BLaER1 treated with 17β-estradiol and CSF1 and Interleukin-3, amounts not matched to agents 10 nM and 100 nM (cell line): ENCODE measurements around the gene PFDN1.

Source experiments
- H3K27ac ChIP-seq, 11 experiments: shearing (Covaris generic); formaldehyde crosslinking; 2 replicates each; pipeline ENCODE4 v1.8.1; 2022
- H3K27me3 ChIP-seq, 11 experiments: shearing (Covaris generic); formaldehyde crosslinking; 2 replicates each; pipeline ENCODE4 v1.8.1; 2022
- H3K36me3 ChIP-seq, 11 experiments: shearing (Covaris generic); formaldehyde crosslinking; 2 replicates each; pipeline ENCODE4 v1.8.1; 2022
- H3K4me1 ChIP-seq, 10 experiments: shearing (Covaris generic); formaldehyde crosslinking; 2 replicates each; pipeline ENCODE4 v1.8.1; 2022
- H3K4me2 ChIP-seq, 11 experiments: shearing (Covaris generic); formaldehyde crosslinking; 2 replicates each; pipeline ENCODE4 v1.8.1; 2022
- H3K4me3 ChIP-seq, 10 experiments: shearing (Covaris generic); formaldehyde crosslinking; 2 replicates each; pipeline ENCODE4 v1.8.1; 2022
- H3K9ac ChIP-seq, 11 experiments: shearing (Covaris generic); formaldehyde crosslinking; 2 replicates each; pipeline ENCODE4 v1.8.1; 2022
- H3K9me3 ChIP-seq, 11 experiments: shearing (Covaris generic); formaldehyde crosslinking; replicated peaks in 1 of 11; 2 replicates each; pipeline ENCODE4 v1.8.1; 2022
- H4K20me1 ChIP-seq, 11 experiments: shearing (Covaris generic); formaldehyde crosslinking; 2 replicates each; pipeline ENCODE4 v1.8.1; 2022
- Cebpa-rat ChIP-seq, 11 experiments: shearing (Covaris generic); IDR thresholded peaks; 2 replicates each; pipeline ENCODE4 v1.8.1; 2022

Gene PFDN1

GRCh38 chr5:140250386-140250785, 52.5 kb downstream of the PFDN1 start:
- Histone ChIP-seq H3K36me3 (peaks cover 0 to 30% (median 12%) of the 10 kb centered on the region in 11 experiments; a peak in 12 of 22 replicates), H4K20me1 (peaks cover 0 to 15% (median 0%) of the 10 kb centered on the region in 11 experiments; a peak in 3 of 22 replicates), H3K4me3 (no peak overlapping the region), H3K9ac (peak overlapping the region in 7 of 11 experiments; percentile 68 to 84 (median 80); a peak in 12 of 22 replicates), H3K4me1 (peaks cover 87 to 99% (median 97%) of the 10 kb centered on the region in 10 experiments), H3K4me2 (peak overlapping the region; percentile 77 to 96 (median 93)), H3K27ac (peak overlapping the region in 10 of 11 experiments; percentile 84 to 96 (median 93); a peak in 19 of 22 replicates), H3K9me3 (no peaks in the 10 kb centered on the region), H3K27me3 (no peaks in the 10 kb centered on the region)
- TF ChIP-seq Cebpa-rat (IDR thresholded peaks at IDR 0.05): no peak

GRCh38 chr5:140249536-140249935, 53.4 kb downstream of the PFDN1 start:
- Histone ChIP-seq H3K27me3 (no peaks in the 10 kb centered on the region), H3K4me2 (peak overlapping the region; percentile 77 to 96 (median 93)), H3K9me3 (no peaks in the 10 kb centered on the region), H3K4me1 (peaks cover 87 to 99% (median 98%) of the 10 kb centered on the region in 10 experiments), H3K36me3 (peaks cover 0 to 25% (median 10%) of the 10 kb centered on the region in 11 experiments; a peak in 13 of 22 replicates), H3K9ac (peak overlapping the region in 6 of 11 experiments; percentile 10 to 84 (median 78); a peak in 8 of 22 replicates), H3K27ac (peak overlapping the region in 8 of 11 experiments; percentile 84 to 96 (median 94); a peak in 16 of 22 replicates), H4K20me1 (peaks cover 0 to 15% (median 0%) of the 10 kb centered on the region in 11 experiments; a peak in 3 of 22 replicates), H3K4me3 (no peak overlapping the region)
- TF ChIP-seq Cebpa-rat (IDR thresholded peaks at IDR 0.05): no peak

- TF ChIP-seq Cebpa-rat (IDR thresholded peaks at IDR 0.05): no peak
- Histone ChIP-seq H4K20me1 (peaks cover 0 to 15% (median 0%) of the 10 kb centered on the region in 11 experiments; a peak in 3 of 22 replicates), H3K4me3 (no peak overlapping the region), H3K9ac (no peak overlapping the region), H3K4me2 (peak overlapping the region in 10 of 11 experiments; percentile 77 to 96 (median 94); a peak in 18 of 22 replicates), H3K9me3 (no peaks in the 10 kb centered on the region), H3K27me3 (no peaks in the 10 kb centered on the region), H3K27ac (peak overlapping the region in 7 of 11 experiments; percentile 27 to 96 (median 95); a peak in 12 of 22 replicates), H3K36me3 (peaks cover 0 to 33% (median 16%) of the 10 kb centered on the region in 11 experiments; a peak in 16 of 22 replicates), H3K4me1 (peaks cover 80 to 96% (median 94%) of the 10 kb centered on the region in 10 experiments)
Observed at GRCh38 chr5:140248414-140248813, 54.5 kb downstream of the PFDN1 start.

- Histone ChIP-seq H3K4me1 (peaks cover 69 to 88% (median 84%) of the 10 kb centered on the region in 10 experiments), H3K27ac (peak overlapping the region in 10 of 11 experiments; percentile 56 to 96 (median 78); a peak in 20 of 22 replicates), H3K9ac (peak overlapping the region; percentile 13 to 80 (median 67); a peak in 17 of 22 replicates), H3K9me3 (no peaks in the 10 kb centered on the region), H3K4me2 (peak overlapping the region; percentile 79 to 97 (median 95)), H3K27me3 (no peaks in the 10 kb centered on the region), H3K4me3 (peak overlapping the region in 2 of 10 experiments; percentile 30 to 38; a peak in 5 of 20 replicates), H3K36me3 (peaks cover 0 to 46% (median 24%) of the 10 kb centered on the region in 11 experiments; a peak in 18 of 22 replicates), H4K20me1 (peaks cover 0 to 31% (median 0%) of the 10 kb centered on the region in 11 experiments; a peak in 4 of 22 replicates)
- TF ChIP-seq Cebpa-rat (IDR thresholded peaks at IDR 0.05): no peak
Observed at GRCh38 chr5:140246378-140247122, 56.4 kb downstream of the PFDN1 start.

GRCh38 chr5:140245926-140246325, 57.0 kb downstream of the PFDN1 start:
- peak overlapping the region in 10 of 11 experiments; percentile 56 to 96 (median 78); a peak in 20 of 22 replicates for H3K27ac ChIP-seq
- no peaks in the 10 kb centered on the region for H3K27me3 ChIP-seq
- H3K4me1 ChIP-seq: peaks cover 69 to 90% (median 85%) of the 10 kb centered on the region in 10 experiments
- TF ChIP-seq Cebpa-rat (IDR thresholded peaks at IDR 0.05): no peak
- H3K9me3 ChIP-seq: no peaks in the 10 kb centered on the region
- peaks cover 0 to 46% (median 24%) of the 10 kb centered on the region in 11 experiments; a peak in 18 of 22 replicates for H3K36me3 ChIP-seq
- peak overlapping the region in 10 of 11 experiments; percentile 38 to 80 (median 68); a peak in 19 of 22 replicates for H3K9ac ChIP-seq
- peak overlapping the region in 8 of 10 experiments; percentile 30 to 53 (median 36); a peak in 13 of 20 replicates for H3K4me3 ChIP-seq
- H3K4me2 ChIP-seq: peak overlapping the region; percentile 79 to 97 (median 95)
- H4K20me1 ChIP-seq: peaks cover 0 to 38% (median 0%) of the 10 kb centered on the region in 11 experiments; a peak in 4 of 22 replicates

GRCh38 chr5:140245341-140245740, 57.6 kb downstream of the PFDN1 start:
- H3K9me3 ChIP-seq: no peaks in the 10 kb centered on the region
- peaks cover 0 to 44% (median 24%) of the 10 kb centered on the region in 11 experiments; a peak in 18 of 22 replicates for H3K36me3 ChIP-seq
- H3K9ac ChIP-seq: peak overlapping the region; percentile 32 to 80 (median 67); a peak in 20 of 22 replicates
- H3K4me1 ChIP-seq: peaks cover 69 to 90% (median 84%) of the 10 kb centered on the region in 10 experiments
- H3K27me3 ChIP-seq: no peaks in the 10 kb centered on the region
- H3K4me2 ChIP-seq: peak overlapping the region; percentile 79 to 97 (median 95)
- peak overlapping the region in 10 of 11 experiments; percentile 56 to 96 (median 78); a peak in 20 of 22 replicates for H3K27ac ChIP-seq
- H4K20me1 ChIP-seq: peaks cover 0 to 43% (median 0%) of the 10 kb centered on the region in 11 experiments; a peak in 4 of 22 replicates
- H3K4me3 ChIP-seq: peak overlapping the region in 8 of 10 experiments; percentile 30 to 53 (median 36); a peak in 15 of 20 replicates
- TF ChIP-seq Cebpa-rat (IDR thresholded peaks at IDR 0.05): no peak

- H3K4me3 ChIP-seq: peak overlapping the region in 8 of 10 experiments; percentile 30 to 53 (median 36); a peak in 10 of 20 replicates
- peak overlapping the region; percentile 79 to 97 (median 95) for H3K4me2 ChIP-seq
- peaks cover 0 to 50% (median 0%) of the 10 kb centered on the region in 11 experiments; a peak in 7 of 22 replicates for H4K20me1 ChIP-seq
- peaks cover 64 to 86% (median 80%) of the 10 kb centered on the region in 10 experiments for H3K4me1 ChIP-seq
- no peaks in the 10 kb centered on the region for H3K27me3 ChIP-seq
- H3K27ac ChIP-seq: peak overlapping the region in 10 of 11 experiments; percentile 56 to 96 (median 78); a peak in 19 of 22 replicates
- H3K9ac ChIP-seq: peak overlapping the region; percentile 11 to 80 (median 67); a peak in 18 of 22 replicates
- no peak for TF ChIP-seq Cebpa-rat (IDR thresholded peaks at IDR 0.05)
- peaks cover 0 to 37% (median 20%) of the 10 kb centered on the region in 11 experiments; a peak in 18 of 22 replicates for H3K36me3 ChIP-seq
- H3K9me3 ChIP-seq: no peaks in the 10 kb centered on the region
Observed at GRCh38 chr5:140244525-140245025, 58.3 kb downstream of the PFDN1 start.

GRCh38 chr5:140243706-140244250, 59.1 kb downstream of the PFDN1 start:
- peaks cover 0 to 58% (median 0%) of the 10 kb centered on the region in 11 experiments; a peak in 7 of 22 replicates for H4K20me1 ChIP-seq
- H3K4me1 ChIP-seq: peaks cover 59 to 78% (median 72%) of the 10 kb centered on the region in 10 experiments
- H3K4me2 ChIP-seq: peak overlapping the region in 6 of 11 experiments; percentile 10 to 97 (median 94); a peak in 3 of 22 replicates
- peaks cover 0 to 29% (median 17%) of the 10 kb centered on the region in 11 experiments; a peak in 18 of 22 replicates for H3K36me3 ChIP-seq
- H3K27me3 ChIP-seq: no peaks in the 10 kb centered on the region
- peak overlapping the region in 8 of 11 experiments; percentile 24 to 96 (median 78); a peak in 10 of 22 replicates for H3K27ac ChIP-seq
- H3K9me3 ChIP-seq: no peaks in the 10 kb centered on the region
- H3K4me3 ChIP-seq: no peak overlapping the region
- H3K9ac ChIP-seq: peak overlapping the region in 6 of 11 experiments; percentile 40 to 80 (median 74); a peak in 8 of 22 replicates
- TF ChIP-seq Cebpa-rat (IDR thresholded peaks at IDR 0.05): no peak
